ENCODE measurements around the gene CDK8. TPM values are rescaled to one million over a fixed set of nuclear protein-coding genes. Genes with fewer than 3 reads are reported as not detected.
"Not testable (repeated sequence)": the region's sequence is repeated elsewhere in the genome, so short reads cannot be mapped to it uniquely, and the experiment has no call there.

Gene CDK8
- total RNA-seq, 1 donor from 2014 or later: 30.0 TPM

DNA sequence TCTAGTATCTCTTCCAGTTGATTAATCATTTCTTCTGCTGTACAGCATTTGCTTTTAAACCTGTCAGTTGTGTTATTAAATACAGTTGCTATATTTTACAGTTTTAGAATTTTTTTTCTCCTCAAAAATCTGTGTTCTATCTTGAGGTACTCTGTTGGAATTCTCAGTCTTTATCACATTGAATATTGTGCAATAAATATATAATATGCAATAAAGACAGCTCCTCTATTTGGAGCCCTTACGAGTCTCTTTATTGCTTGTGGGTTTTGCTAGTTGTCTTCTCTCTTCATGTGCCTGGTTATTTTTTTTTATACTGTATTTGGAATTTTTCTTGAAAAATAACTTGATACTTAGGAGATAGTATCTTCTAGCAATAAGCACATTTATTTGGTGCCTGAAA lies 51.7 kb downstream of the CDK8 start:
- peaks cover 6% of the 10 kb centered on the region for H3K4me1 Mint-ChIP-seq
- H3K27ac Mint-ChIP-seq (ENCODE audit: unreplicated experiment): no peak overlapping the region
- H3K9me3 Mint-ChIP-seq: peaks cover 2% of the 10 kb centered on the region
- no peak for DNase-seq (ENCODE audit: low read depth, low spot score)
- H3K4me3 Mint-ChIP-seq: no peak overlapping the region
- H3K36me3 Mint-ChIP-seq (ENCODE audit: low read depth): peaks cover 2% of the 10 kb centered on the region
- no peaks in the 10 kb centered on the region for H3K27me3 Mint-ChIP-seq (ENCODE audit: low read depth)
- TF ChIP-seq, protein P1, sequence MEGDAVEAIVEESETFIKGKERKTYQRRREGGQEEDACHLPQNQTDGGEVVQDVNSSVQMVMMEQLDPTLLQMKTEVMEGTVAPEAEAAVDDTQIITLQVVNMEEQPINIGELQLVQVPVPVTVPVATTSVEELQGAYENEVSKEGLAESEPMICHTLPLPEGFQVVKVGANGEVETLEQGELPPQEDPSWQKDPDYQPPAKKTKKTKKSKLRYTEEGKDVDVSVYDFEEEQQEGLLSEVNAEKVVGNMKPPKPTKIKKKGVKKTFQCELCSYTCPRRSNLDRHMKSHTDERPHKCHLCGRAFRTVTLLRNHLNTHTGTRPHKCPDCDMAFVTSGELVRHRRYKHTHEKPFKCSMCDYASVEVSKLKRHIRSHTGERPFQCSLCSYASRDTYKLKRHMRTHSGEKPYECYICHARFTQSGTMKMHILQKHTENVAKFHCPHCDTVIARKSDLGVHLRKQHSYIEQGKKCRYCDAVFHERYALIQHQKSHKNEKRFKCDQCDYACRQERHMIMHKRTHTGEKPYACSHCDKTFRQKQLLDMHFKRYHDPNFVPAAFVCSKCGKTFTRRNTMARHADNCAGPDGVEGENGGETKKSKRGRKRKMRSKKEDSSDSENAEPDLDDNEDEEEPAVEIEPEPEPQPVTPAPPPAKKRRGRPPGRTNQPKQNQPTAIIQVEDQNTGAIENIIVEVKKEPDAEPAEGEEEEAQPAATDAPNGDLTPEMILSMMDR (conservative IDR thresholded peaks at IDR 0.05): no peak

DNA sequence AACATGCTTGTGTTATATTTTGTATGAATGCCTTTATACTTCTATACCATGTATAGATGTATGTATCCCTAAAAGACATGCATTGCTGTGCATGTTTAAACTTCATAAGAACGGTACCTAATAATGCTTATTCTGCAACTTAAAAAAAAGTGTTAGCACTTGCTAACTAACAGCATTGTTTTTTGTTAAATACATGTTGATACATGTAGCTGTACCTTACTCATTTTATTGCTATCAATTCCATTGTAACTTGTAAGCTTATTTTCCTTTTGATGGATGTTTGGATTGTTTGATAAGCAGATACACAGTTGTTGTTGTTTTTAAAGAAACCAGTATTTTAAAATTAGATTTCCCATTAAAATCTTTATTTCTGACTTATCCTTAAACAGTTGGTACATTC lies 53.8 kb downstream of the CDK8 start:
- no peak for DNase-seq (ENCODE audit: low read depth, low spot score)
- peaks cover 6% of the 10 kb centered on the region for H3K36me3 Mint-ChIP-seq (ENCODE audit: low read depth)
- peaks cover 3% of the 10 kb centered on the region for H3K4me1 Mint-ChIP-seq
- no peak overlapping the region for H3K27ac Mint-ChIP-seq (ENCODE audit: unreplicated experiment)
- no peak overlapping the region for H3K4me3 Mint-ChIP-seq
- H3K9me3 Mint-ChIP-seq: peaks cover 2% of the 10 kb centered on the region
- H3K27me3 Mint-ChIP-seq (ENCODE audit: low read depth): no peaks in the 10 kb centered on the region
- TF ChIP-seq, protein P1 (conservative IDR thresholded peaks at IDR 0.05): no peak

DNA sequence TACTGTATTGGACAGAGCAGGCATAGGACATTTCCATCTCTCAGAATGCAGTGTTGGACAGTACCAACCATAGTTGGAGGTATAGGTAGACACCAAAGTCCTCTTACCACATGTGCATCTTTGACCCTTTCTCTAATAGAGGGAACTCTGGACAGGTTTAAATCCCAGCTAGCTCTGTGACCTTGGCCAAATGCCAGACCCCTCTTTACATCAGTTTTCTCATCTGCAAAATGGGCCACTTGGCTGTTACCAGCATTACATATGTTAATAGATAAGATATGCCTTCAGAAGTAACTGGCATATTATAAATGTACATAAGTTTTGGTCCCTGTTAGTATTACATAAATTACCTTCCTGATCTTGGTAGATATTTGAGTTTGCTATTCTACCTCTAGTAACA lies 54.3 kb downstream of the CDK8 start:
- H3K4me3 Mint-ChIP-seq: no peak overlapping the region
- no peak overlapping the region for H3K27ac Mint-ChIP-seq (ENCODE audit: unreplicated experiment)
- DNase-seq (ENCODE audit: low read depth, low spot score): no peak
- H3K27me3 Mint-ChIP-seq (ENCODE audit: low read depth): no peaks in the 10 kb centered on the region
- peaks cover 2% of the 10 kb centered on the region for H3K9me3 Mint-ChIP-seq
- H3K36me3 Mint-ChIP-seq (ENCODE audit: low read depth): peaks cover 8% of the 10 kb centered on the region
- H3K4me1 Mint-ChIP-seq: peaks cover 3% of the 10 kb centered on the region
- TF ChIP-seq, protein P1 (conservative IDR thresholded peaks at IDR 0.05): no peak

DNA sequence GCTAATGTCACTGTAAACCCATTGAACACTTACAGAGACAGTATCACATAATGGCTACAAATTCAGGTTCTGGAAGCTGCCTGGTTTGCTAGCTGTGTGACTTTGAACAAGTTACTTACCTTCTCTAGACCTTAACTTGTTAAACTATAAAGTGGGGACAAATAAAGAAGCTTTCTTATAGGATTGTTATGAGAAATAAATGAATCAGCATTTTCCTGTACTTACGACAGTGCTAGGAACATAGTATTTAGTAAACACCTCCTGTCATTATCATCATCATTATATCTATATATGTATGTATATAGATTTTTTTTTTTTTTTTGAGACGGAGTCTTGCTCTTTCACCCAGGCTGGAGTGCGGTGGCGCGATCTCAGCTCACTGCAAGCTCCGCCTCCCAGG lies 54.9 kb downstream of the CDK8 start:
- no peak for DNase-seq (ENCODE audit: low read depth, low spot score)
- Mint-ChIP-seq H3K9me3 (peaks cover 2% of the 10 kb centered on the region), H3K4me1 (peaks cover 6% of the 10 kb centered on the region), H3K4me3 (no peak overlapping the region), H3K27ac (ENCODE audit: unreplicated experiment) (no peak overlapping the region), H3K27me3 (ENCODE audit: low read depth) (no peaks in the 10 kb centered on the region), H3K36me3 (ENCODE audit: low read depth) (peaks cover 8% of the 10 kb centered on the region)
- TF ChIP-seq, protein P1 (conservative IDR thresholded peaks at IDR 0.05): no peak

DNA sequence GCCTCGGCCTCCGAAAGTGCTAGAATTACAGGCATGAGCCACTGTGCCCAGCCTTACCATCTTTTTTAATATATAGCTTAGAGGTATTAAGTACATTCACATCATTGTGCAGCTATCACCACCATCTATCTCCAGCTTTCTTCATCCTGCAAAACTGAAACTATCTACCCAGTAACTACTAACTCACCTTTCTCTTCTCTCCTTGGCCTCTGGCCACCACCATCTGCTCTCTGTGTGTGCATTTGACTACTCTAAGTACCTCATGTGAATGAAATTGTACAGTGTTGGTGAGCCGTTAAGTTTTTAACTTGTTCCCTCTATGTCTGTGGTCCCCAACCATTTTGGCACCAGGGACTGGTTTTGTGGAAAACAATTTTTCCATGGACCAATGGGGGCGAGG lies 56.1 kb downstream of the CDK8 start:
- TF ChIP-seq, protein P1 (conservative IDR thresholded peaks at IDR 0.05): no peak
- DNase-seq (ENCODE audit: low read depth, low spot score): no peak
- Mint-ChIP-seq H3K9me3 (peaks cover 2% of the 10 kb centered on the region), H3K4me3 (no peak overlapping the region), H3K36me3 (ENCODE audit: low read depth) (peaks cover 8% of the 10 kb centered on the region), H3K27ac (ENCODE audit: unreplicated experiment) (no peak overlapping the region), H3K27me3 (ENCODE audit: low read depth) (no peaks in the 10 kb centered on the region), H3K4me1 (peaks cover 6% of the 10 kb centered on the region)

DNA sequence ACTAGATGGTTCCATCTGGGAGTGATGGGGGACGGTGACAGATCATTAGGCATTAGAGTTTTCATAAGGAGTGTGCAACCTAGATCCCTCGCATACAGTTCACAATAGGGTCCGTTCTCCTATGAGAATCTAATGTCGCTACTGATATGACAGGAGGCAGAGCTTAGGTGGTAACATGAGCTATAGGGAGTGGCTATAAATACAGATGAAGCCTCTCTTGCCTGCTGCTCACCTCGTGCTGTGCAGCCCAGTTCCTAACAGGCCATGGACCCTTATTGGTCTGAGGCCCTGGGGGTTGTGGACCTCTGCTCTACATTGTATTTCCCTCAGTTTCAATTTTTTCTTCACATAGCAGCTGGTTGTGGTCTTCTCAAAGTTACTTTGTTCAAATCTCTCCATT lies 56.5 kb downstream of the CDK8 start:
- Mint-ChIP-seq H3K27me3 (ENCODE audit: low read depth) (no peaks in the 10 kb centered on the region), H3K9me3 (peaks cover 2% of the 10 kb centered on the region), H3K27ac (ENCODE audit: unreplicated experiment) (no peak overlapping the region), H3K4me1 (peaks cover 6% of the 10 kb centered on the region), H3K36me3 (ENCODE audit: low read depth) (peaks cover 8% of the 10 kb centered on the region), H3K4me3 (no peak overlapping the region)
- no peak for DNase-seq (ENCODE audit: low read depth, low spot score)
- TF ChIP-seq, protein P1 (conservative IDR thresholded peaks at IDR 0.05): no peak

DNA sequence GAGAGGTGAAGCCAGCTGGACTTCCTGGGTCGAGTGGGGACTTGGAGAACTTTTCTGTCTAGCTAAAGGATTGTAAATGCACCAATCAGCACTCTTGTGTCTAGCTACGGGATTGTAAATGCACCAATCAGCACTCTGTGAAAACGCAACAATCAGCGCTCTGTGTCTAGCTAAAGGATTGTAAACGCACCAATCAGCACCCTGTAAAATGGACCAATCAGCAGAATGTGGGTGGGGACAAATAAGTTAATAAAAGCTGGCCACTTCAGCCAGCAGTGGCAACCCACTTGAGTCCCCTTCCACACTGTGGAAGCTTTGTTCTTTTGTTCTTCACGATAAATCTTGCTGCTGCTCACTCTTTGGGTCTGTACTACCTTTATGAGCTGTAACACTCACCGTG lies 58.1 kb downstream of the CDK8 start:
- H3K9me3 Mint-ChIP-seq; DNase-seq (ENCODE audit: low read depth, low spot score); H3K4me3 Mint-ChIP-seq: not testable (repeated sequence)

DNA sequence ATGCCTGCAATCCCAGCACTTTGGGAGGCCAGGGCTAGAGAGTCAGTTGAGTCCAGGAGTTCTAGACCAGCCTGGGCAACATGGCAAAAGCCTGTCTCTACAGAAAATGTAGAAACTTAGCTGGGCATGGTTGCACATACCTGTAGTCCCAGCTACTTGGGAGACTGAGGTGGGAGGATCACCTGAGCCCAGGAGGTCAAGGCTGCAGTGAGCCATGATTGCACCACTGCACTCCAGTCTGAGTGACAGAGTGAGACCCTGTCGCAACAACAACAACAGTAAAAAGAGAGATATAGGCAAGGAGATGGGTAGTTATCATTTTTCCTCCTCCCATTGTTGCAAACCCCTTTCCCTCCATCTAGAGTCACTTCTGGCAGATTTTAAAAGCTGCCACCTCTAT lies 62.2 kb downstream of the CDK8 start:
- not testable (repeated sequence) for H3K36me3 Mint-ChIP-seq (ENCODE audit: low read depth); H3K27ac Mint-ChIP-seq (ENCODE audit: unreplicated experiment); H3K4me1 Mint-ChIP-seq; H3K4me3 Mint-ChIP-seq; DNase-seq (ENCODE audit: low read depth, low spot score); H3K9me3 Mint-ChIP-seq; H3K27me3 Mint-ChIP-seq (ENCODE audit: low read depth)

More for the DNA sequence above, 58.1 kb downstream of the CDK8 start:
- H3K36me3 Mint-ChIP-seq (ENCODE audit: low read depth); H3K27ac Mint-ChIP-seq (ENCODE audit: unreplicated experiment); H3K27me3 Mint-ChIP-seq (ENCODE audit: low read depth); H3K4me1 Mint-ChIP-seq: not testable (repeated sequence)

Data from neural crest cell (in vitro differentiated cells).